Immature natural killer cell (primary cell): ENCODE results near the gene PYROXD2. TPM values are rescaled to one million over a fixed set of nuclear protein-coding genes. Genes with fewer than 3 reads are reported as not detected.
"Not testable (repeated sequence)": the region's sequence is repeated elsewhere in the genome, so short reads cannot be mapped to it uniquely, and the experiment has no call there.

ENCODE experiments used
- DNase-seq, 3 donors: peaks; one replicate each; pipeline ENCODE4 v3.0.0; 2022; ENCODE audit warnings: mixed read lengths in 1 of 3
- H3K27ac Mint-ChIP-seq, 6 donors: one replicate each; pipeline ENCODE4 v1.8.0; 2020; ENCODE audit warnings: mixed read lengths in 6 of 6, mild to moderate bottlenecking in 5 of 6, inconsistent platforms in 4 of 6, moderate library complexity in 3 of 6
- H3K27me3 Mint-ChIP-seq, 3 donors: one replicate each; pipeline ENCODE4 v1.8.0; 2020 to 2021; ENCODE audit warnings: low read depth in 3 of 3, mild to moderate bottlenecking in 3 of 3, mixed read lengths in 3 of 3, moderate library complexity in 3 of 3, inconsistent platforms in 1 of 3
- H3K36me3 Mint-ChIP-seq, 3 donors: one replicate each; pipeline ENCODE4 v1.8.0; 2020; ENCODE audit warnings: mixed read lengths in 3 of 3, inconsistent platforms in 2 of 3, mild to moderate bottlenecking in 2 of 3
- H3K4me1 Mint-ChIP-seq, 2 donors: one replicate each; pipeline ENCODE4 v1.8.0; 2020; ENCODE audit warnings: inconsistent platforms in 2 of 2, mild to moderate bottlenecking in 2 of 2, mixed read lengths in 2 of 2, moderate library complexity in 1 of 2
- H3K4me3 Mint-ChIP-seq, 5 donors: one replicate each; pipeline ENCODE4 v1.8.0; 2020; ENCODE audit warnings: mild to moderate bottlenecking in 5 of 5, mixed read lengths in 5 of 5, inconsistent platforms in 3 of 5, moderate library complexity in 3 of 5
- H3K9me3 Mint-ChIP-seq, 6 donors: one replicate each; pipeline ENCODE4 v1.8.0; 2020; ENCODE audit warnings: mild to moderate bottlenecking in 6 of 6, mixed read lengths in 6 of 6, inconsistent platforms in 4 of 6, moderate library complexity in 3 of 6
- polyA plus RNA-seq, 3 donors: library from polyadenylated mRNA; unstranded; fragments of 300-500 nt; fragmentation: Illumina TruSeq; gene quantifications; one replicate each; pipeline ENCODE4 v1.2.3, GENCODE V29; 2021

Gene PYROXD2
- polyA plus RNA-seq, 3 donors from 2014 or later = 8.5 to 21.1 (median 17.3) TPM

- no peak overlapping the region for H3K27ac Mint-ChIP-seq
- H3K4me1 Mint-ChIP-seq = peaks cover 4 to 16% of the 10 kb centered on the region in 2 donors
- peaks cover 1 to 10% (median 8%) of the 10 kb centered on the region in 3 donors for H3K27me3 Mint-ChIP-seq
- no peak overlapping the region for H3K4me3 Mint-ChIP-seq
- H3K36me3 Mint-ChIP-seq = no peaks in the 10 kb centered on the region
- DNase-seq = no peak
- H3K9me3 Mint-ChIP-seq = peaks cover 0 to 14% (median 1%) of the 10 kb centered on the region in 6 donors
These were observed 63.1 kb downstream of the PYROXD2 start for GRCh38 chr10:98351831-98352402.

GRCh38 chr10:98349508-98349922, 65.5 kb downstream of the PYROXD2 start:
- H3K36me3 Mint-ChIP-seq = peaks cover 0 to 5% (median 0%) of the 10 kb centered on the region in 3 donors
- H3K4me3 Mint-ChIP-seq = peak overlapping the region in 4 of 5 donors; percentile 1 to 61 (median 46)
- peak overlapping the region in 2 of 6 donors; percentile 20 to 46 for H3K27ac Mint-ChIP-seq
- peaks cover 4 to 16% of the 10 kb centered on the region in 2 donors for H3K4me1 Mint-ChIP-seq
- DNase-seq = no peak
- peaks cover 0 to 24% (median 5%) of the 10 kb centered on the region in 6 donors for H3K9me3 Mint-ChIP-seq
- H3K27me3 Mint-ChIP-seq = peaks cover 4 to 11% (median 10%) of the 10 kb centered on the region in 3 donors

- peaks cover 6 to 22% of the 10 kb centered on the region in 2 donors for H3K4me1 Mint-ChIP-seq
- no peak overlapping the region for H3K27ac Mint-ChIP-seq
- H3K4me3 Mint-ChIP-seq = no peak overlapping the region
- H3K9me3 Mint-ChIP-seq = peaks cover 0 to 24% (median 5%) of the 10 kb centered on the region in 6 donors
- peaks cover 3 to 7% (median 5%) of the 10 kb centered on the region in 3 donors for H3K27me3 Mint-ChIP-seq
- H3K36me3 Mint-ChIP-seq = peaks cover 0 to 5% (median 0%) of the 10 kb centered on the region in 3 donors
- no peak for DNase-seq
These were observed 68.1 kb downstream of the PYROXD2 start for GRCh38 chr10:98346847-98347246.

DNA sequence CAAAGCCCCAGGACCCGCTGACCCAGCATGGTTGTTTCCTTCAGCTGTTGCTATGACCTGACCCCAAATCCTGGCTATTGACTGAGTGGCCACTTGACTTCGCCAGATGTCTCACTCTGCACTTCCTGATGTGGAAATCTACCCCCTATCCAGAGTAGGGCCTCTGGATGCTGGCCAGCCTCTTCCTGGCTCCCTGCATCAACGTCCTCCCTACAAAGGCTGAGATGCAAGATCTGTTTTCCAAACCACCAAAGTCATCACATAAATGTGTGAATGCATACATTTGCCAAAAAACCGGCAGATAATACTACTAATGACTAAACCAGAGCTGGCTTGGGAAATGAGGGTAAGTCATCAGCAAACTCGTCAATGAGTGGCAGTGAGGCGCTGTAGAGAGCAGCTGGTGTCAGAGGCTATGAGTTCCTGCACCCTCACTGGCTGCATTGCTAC, 70.4 kb downstream of the PYROXD2 start:
- no peak overlapping the region for H3K4me3 Mint-ChIP-seq
- H3K36me3 Mint-ChIP-seq = peaks cover 0 to 5% (median 0%) of the 10 kb centered on the region in 3 donors
- peaks cover 24 to 31% of the 10 kb centered on the region in 2 donors for H3K4me1 Mint-ChIP-seq
- peaks cover 0 to 24% (median 5%) of the 10 kb centered on the region in 6 donors for H3K9me3 Mint-ChIP-seq
- H3K27ac Mint-ChIP-seq = peak overlapping the region in 1 of 6 donors; percentile 40
- DNase-seq = no peak
- peaks cover 3 to 8% (median 3%) of the 10 kb centered on the region in 3 donors for H3K27me3 Mint-ChIP-seq

DNA sequence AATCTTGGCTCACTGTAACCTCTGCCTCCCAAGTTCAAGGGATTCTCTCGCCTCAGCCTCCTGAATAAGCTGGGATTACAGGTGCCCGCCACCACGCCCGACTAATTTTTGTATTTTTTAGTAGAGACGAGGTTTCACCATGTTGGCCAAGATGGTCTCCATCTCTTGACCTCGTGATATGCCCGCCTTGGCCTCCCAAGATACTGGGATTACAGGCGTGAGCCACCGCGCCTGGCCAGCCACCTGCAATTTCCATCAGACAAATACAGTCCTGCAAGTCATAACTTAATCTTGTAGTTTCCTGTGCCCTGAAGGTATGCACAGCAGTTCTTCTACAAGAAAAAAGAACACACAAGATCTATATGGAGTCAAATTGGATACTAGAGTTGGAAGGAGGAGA, 73.3 kb downstream of the PYROXD2 start:
- H3K9me3 Mint-ChIP-seq, DNase-seq, H3K36me3 Mint-ChIP-seq, H3K27me3 Mint-ChIP-seq: not testable (repeated sequence)
- Mint-ChIP-seq H3K4me3 (peak overlapping the region in 2 of 5 donors; percentile 23 to 30), H3K4me1 (peaks cover 26 to 35% of the 10 kb centered on the region in 2 donors), H3K27ac (peak overlapping the region in 1 of 6 donors; percentile 57)

- peak in 1 of 3 donors; percentile 9 for DNase-seq
- Mint-ChIP-seq H3K9me3 (peaks cover 0 to under 1% (median 0%) of the 10 kb centered on the region in 6 donors), H3K4me3 (peak overlapping the region; percentile 55 to 88 (median 79)), H3K27ac (peak overlapping the region in 5 of 6 donors; percentile 52 to 82 (median 73)), H3K36me3 (no peaks in the 10 kb centered on the region), H3K27me3 (peaks cover 0 to 2% (median 2%) of the 10 kb centered on the region in 3 donors), H3K4me1 (peaks cover 26 to 35% of the 10 kb centered on the region in 2 donors)
These were observed 74.1 kb downstream of the PYROXD2 start for GRCh38 chr10:98340940-98341310.

GRCh38 chr10:98340261-98340939, 74.6 kb downstream of the PYROXD2 start:
- Mint-ChIP-seq H3K4me3 (peak overlapping the region; percentile 68 to 88 (median 79)), H3K9me3 (no peaks in the 10 kb centered on the region), H3K4me1 (peaks cover 26 to 35% of the 10 kb centered on the region in 2 donors), H3K27ac (peak overlapping the region; percentile 52 to 82 (median 76)), H3K27me3 (peaks cover 0 to 2% (median 0%) of the 10 kb centered on the region in 3 donors), H3K36me3 (no peaks in the 10 kb centered on the region)
- peak; percentile 7 to 12 (median 10) for DNase-seq

- peak overlapping the region; percentile 52 to 82 (median 76) for H3K27ac Mint-ChIP-seq
- H3K4me1 Mint-ChIP-seq = peaks cover 26 to 35% of the 10 kb centered on the region in 2 donors
- H3K36me3 Mint-ChIP-seq = no peaks in the 10 kb centered on the region
- H3K27me3 Mint-ChIP-seq = peaks cover 0 to 2% (median 0%) of the 10 kb centered on the region in 3 donors
- no peaks in the 10 kb centered on the region for H3K9me3 Mint-ChIP-seq
- peak overlapping the region; percentile 68 to 88 (median 79) for H3K4me3 Mint-ChIP-seq
- DNase-seq = peak; percentile 49 to 67 (median 58)
These were observed 75.2 kb downstream of the PYROXD2 start for GRCh38 chr10:98339799-98340198.

DNA sequence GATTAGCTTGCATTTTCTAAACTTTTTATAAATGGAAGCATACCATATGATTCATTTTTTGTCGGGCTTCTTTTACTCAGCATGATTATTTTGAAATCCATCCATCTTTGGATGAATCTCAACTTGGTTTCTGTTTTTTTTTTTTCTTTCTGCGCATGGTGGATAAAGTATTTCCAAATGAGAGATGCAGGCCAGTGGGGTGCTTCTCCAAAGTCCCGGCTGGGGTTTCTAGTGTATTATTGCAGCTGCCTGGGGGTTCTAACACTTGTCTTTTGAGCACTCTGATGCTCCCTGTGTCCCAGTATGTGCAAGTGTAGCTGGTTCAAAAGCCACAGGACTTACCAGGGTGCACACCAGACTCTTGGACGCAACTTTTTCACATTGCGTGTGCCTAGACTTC, 76.1 kb downstream of the PYROXD2 start:
- Mint-ChIP-seq H3K36me3 (no peaks in the 10 kb centered on the region), H3K9me3 (no peaks in the 10 kb centered on the region), H3K27ac (peak overlapping the region in 2 of 6 donors; percentile 67 to 76), H3K4me3 (peak overlapping the region in 1 of 5 donors; percentile 66), H3K27me3 (peaks cover 0 to 2% (median 0%) of the 10 kb centered on the region in 3 donors), H3K4me1 (peaks cover 26 to 35% of the 10 kb centered on the region in 2 donors)
- DNase-seq = no peak

DNA sequence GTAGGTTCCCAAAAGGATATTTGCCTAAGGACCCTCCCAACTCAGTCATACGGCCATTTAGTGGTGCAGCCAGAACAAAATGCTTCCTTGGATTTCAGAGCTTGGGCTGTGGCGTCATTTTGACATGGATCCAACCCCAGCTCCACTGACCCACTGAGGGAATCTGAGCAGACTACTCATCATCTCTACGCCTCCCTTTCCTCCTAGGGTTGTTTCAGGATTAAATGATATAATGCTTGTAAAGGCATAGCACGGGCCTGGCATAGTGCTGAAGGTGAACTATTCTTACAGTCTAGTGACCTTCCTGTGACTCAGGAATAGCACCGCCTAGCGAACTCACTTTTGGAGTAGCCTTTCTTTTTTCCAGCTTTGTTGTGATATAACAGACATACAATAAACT, 76.7 kb downstream of the PYROXD2 start:
- Mint-ChIP-seq H3K36me3 (no peaks in the 10 kb centered on the region), H3K27ac (peak overlapping the region in 2 of 6 donors; percentile 32 to 46), H3K27me3 (peaks cover 0 to 2% (median 0%) of the 10 kb centered on the region in 3 donors), H3K4me3 (peak overlapping the region in 1 of 5 donors; percentile 20), H3K9me3 (no peaks in the 10 kb centered on the region), H3K4me1 (peaks cover 26 to 35% of the 10 kb centered on the region in 2 donors)
- no peak for DNase-seq

DNA sequence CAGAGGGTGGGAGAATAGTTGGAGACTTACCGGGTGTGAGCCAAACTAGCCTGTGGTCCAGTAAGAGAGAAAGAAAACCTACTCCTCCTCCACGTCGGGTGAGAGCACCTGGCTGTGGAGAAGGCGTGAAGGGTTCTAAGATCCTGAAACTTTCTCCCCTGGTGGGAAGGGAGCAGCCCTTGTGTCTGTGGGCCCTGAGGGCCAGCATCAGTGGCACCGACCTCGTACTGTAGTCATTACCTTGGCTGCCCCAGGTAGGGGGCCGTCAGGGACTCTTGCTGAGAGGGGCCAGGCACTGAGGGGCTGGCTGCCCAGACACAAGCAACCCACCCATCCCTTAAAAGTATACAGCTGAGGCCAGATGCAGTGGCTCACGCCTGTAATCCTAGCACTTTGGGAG, 77.5 kb downstream of the PYROXD2 start:
- H3K9me3 Mint-ChIP-seq = no peaks in the 10 kb centered on the region
- H3K27me3 Mint-ChIP-seq = peaks cover 0 to 2% (median 0%) of the 10 kb centered on the region in 3 donors
- DNase-seq = no peak
- peaks cover 26 to 35% of the 10 kb centered on the region in 2 donors for H3K4me1 Mint-ChIP-seq
- no peak overlapping the region for H3K27ac Mint-ChIP-seq
- H3K36me3 Mint-ChIP-seq = no peaks in the 10 kb centered on the region
- no peak overlapping the region for H3K4me3 Mint-ChIP-seq
